Stimulated activated CD8-positive, alpha-beta memory T cell treated with anti-CD3 and anti-CD28 coated beads, Interleukin-4, amount 100 ng/mL, for 24 hours (primary cell): ENCODE data around the gene BMF.

Experiments used
- DNase-seq: peaks from one replicate; pipeline ENCODE4 v3.0.0-alpha.2; 2020; ENCODE audit warnings: low read depth

The BMF gene

DNA sequence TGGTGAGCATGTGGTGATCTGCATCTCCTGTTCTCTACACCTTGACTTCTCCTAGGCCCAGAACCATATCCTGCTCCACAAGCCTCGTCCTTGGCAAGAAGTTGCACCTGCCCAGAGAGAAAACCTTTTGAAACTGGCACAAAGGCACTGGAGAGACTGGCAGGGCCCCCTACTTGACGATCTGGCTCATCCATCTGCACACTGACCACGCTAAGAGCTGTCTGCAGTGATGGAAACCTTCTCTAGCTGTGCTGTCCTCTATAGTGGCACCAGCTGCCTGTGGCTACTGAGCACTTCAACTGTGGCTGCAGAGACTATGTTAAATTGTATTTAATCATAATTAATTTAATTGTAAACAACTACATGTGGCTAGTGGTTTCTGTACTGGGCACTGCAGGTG is 43.5 kb downstream of the BMF start:
- DNase-seq = no peak

DNA sequence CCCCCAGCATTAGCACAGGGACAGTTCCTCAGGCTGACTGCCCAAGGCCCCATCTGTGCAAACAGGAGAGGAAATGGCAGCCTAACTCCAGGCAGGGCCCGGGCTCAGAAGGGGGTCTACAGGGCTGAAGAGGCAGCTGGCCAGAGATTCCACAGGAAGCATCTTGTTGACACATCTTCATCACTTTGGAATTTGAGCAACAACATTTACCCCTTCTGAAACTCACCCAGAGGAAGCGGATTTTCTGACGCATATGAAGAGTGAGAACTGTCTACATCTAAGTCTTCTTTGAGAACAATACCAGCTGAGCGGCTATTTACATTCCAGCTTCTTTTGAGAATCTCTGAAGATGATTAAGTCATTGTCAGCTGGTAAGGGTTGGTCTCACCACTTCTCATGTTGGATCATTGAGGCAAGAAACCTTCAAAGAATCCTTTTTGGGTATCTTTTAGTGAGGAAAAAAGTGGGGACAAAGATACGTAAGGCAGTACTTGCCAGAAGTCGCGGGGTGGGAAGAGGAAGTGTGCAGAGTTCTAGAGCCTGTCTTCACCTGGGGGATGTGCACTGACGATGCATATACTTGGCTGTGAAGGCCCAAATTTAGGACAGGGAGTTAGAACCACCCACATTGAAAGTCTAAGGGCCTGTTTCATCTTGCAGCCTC is 44.3 kb downstream of the BMF start:
- DNase-seq = no peak

DNA sequence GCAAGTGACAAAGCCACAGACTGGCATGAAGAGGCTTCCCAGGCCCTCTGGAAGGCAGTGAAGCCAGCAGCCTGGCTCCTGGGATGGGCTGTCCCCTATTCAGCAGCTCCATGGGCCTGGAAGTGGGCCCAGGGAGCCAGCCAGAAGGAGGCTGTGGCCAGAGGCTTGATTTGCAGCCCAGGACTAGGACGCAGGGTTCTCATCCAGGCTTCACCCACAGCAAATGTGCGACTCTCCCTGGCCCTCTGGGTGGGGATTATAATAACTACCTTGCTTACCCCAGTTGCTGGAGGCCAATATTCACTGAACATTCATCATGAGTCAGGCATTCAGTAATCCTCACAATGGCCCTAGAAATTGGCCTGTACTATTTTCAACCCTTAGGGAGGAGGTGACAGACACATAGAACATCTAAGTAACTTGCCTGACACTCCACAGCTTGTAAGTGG is 45.1 kb downstream of the BMF start:
- no peak for DNase-seq

DNA sequence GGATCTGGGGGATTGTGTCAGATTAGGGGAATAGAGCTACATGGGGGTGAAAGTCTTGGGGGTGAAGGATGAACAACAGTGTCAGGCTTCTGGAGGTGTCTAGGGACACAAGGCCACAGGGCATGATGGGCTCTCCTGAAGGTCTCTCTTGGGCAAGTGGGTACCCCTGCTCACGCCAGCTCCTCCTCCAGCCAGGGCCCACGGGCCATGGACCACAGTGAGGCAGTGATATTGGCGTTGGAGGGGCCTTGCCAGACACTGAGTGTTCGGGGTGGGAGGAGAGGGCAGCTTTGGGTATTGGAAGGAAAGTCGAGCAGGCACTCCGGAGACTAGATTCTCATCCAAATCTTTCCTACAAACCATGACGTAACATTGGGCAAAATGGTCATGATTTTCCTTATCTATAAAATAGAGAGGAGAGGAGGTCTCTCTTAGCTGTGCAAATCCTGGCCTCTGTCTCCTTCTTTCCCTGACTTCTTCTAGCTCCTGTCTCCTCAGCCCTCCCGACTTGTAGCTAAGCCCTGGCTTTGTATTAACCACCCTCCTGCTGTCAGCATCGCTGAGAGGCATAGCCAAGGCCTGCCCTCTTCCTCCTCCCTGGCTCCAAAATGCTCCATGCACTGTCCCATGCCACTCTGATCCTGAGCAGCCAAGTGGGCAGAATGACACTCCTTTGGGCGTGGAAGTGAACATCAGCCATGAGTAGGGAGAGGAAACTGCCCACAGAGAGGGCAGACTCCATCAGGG is 45.7 kb downstream of the BMF start:
- no peak for DNase-seq

DNA sequence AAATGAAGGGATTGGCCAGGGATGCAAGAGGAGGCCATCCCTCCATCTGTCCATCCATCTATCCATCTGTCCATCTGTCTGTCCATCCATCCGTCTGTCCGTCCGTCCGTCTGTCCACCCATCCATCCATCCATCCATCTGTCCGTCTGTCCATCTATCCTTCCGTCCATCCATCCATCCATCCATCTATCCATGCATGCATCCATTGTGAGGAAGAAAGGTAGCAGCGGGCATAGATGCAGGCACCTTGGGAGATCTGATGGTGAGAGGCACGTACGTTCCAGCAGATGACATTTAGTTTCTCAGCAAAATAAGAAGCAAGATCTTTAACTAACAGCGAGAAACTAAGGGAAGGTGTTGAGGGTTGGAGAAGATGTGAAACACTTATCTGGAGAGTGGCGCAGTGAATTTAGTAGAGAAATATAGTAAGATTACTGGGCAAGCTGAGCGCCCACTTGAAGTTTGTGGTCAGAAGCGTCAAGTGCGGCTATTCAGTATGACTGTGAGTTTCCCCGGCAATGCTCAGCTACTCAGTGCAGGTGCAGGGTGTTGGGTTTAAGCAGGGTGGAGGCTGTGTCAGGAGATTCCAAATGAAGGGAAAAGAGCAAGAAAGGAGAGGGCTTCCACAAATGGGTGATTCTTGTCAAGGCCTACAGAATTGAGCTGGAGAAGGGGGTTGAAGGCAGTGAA is 47.3 kb downstream of the BMF start:
- no peak for DNase-seq

DNA sequence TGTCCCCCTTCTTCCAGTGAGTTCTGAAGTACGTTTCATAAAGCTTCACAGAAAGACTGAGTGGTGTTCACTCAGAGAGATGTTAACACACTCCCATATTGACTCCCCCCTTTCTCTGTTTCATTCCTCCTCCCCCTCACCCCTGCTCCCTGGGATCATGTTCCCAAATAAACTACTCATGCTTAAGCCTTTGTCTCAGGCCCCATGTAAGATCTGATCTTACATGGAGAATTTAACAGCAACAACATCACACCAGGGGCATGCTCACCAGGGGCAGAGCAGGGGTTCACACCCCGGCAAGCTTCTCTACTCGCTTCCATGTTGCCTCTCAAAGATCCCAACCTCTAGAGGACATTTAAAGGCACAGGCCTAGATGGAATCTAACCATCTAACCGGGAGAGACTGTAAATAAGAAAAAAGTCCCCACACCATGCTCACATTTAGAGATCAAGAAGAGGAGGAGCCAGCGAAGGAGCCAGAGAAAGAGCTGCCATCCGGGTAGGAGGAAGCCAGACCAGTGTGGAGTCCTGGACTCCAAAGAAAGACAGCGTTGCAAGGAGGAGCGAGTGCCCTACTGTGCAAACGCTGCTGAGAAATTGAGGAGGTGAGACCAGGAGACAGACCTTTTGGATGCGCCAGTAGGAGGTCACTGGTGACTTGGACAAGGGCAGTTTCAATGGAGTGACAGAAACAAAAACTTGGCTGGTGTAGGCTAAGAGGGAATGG is 48.3 kb downstream of the BMF start:
- DNase-seq = no peak

DNA sequence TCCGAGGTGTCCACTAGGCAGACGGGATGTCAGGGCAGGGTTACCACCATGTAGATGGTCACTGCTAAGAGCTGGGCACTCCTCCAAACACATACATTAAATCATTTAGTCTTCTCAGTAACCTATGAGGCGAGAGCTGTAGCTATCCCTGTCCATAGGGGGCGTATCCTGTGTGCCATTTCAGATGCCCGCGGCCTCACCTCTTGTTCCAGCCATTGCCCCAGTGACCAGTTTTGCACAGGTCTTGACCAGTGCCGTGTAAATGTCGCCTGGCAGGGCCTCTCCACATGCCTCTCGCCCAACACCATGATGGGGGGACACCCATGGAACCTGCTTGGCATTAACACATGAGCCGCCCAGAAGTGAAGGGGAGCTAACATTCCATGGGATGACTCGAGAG is 48.9 kb downstream of the BMF start:
- no peak for DNase-seq

DNA sequence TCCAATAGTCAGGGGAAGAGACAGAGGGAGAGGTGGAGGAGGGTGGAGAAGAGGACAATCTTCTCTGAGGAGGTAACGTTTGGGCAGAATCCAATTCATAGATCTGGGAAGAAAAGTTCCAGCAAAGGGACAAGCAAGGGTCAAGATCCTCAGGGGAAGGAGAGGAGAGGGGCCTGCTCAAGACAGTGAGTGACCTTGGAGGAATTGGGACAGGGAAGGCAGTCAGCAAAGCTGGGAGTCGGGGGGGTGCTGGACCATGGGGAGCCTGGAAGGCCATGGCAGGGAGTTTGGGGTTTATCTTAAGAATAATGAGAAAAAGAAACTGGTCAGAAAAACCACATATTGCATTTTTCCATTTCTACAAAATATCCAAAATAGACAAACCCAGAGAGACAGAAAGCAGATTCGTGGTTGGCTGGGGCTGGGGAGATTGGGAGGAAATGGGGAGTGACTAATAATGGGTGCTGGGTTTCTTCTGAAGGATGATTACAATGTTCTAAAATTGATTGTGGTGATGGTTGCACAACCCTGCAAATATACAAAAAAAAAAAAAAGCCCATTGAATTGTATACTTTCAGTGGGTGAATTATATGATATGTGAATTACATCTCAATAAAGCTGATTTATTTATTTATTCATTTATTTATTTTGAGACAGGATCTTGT is 50.1 kb downstream of the BMF start:
- no peak for DNase-seq

DNA sequence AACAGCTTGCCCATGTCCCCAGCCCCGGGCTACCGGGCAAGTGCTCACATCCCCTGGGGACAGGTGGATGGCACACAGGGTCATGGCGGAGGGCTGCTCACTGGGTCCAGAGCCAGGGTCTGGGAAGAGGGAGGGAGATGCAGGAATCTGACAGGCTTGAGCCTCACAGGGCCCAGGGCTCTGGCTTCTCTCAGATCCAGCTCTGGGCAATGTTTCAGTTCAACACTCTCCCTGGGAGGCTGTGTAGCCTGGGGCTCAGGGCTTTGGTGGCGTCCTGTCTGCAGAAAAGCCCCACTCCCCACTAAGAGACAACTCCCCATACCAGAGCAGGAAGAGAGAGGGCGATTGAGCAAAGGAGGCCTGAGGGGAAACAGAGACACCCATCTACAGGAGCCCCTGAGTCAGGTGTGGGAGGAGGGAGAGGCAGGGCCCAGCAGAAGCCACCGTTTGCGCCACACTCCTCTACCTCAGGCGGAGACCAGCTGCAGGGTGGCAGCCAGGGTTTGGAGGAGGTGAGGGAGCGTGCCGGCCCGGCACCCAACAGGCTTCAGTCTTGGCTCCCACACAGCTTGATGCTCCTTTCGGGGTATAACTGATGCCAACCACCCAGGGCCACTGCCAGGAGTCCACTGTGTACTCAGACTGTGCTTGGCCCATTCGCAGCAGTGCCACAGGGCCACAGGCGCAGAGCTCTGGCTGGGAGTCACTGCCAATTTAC is 52.9 kb downstream of the BMF start:
- no peak for DNase-seq

DNA sequence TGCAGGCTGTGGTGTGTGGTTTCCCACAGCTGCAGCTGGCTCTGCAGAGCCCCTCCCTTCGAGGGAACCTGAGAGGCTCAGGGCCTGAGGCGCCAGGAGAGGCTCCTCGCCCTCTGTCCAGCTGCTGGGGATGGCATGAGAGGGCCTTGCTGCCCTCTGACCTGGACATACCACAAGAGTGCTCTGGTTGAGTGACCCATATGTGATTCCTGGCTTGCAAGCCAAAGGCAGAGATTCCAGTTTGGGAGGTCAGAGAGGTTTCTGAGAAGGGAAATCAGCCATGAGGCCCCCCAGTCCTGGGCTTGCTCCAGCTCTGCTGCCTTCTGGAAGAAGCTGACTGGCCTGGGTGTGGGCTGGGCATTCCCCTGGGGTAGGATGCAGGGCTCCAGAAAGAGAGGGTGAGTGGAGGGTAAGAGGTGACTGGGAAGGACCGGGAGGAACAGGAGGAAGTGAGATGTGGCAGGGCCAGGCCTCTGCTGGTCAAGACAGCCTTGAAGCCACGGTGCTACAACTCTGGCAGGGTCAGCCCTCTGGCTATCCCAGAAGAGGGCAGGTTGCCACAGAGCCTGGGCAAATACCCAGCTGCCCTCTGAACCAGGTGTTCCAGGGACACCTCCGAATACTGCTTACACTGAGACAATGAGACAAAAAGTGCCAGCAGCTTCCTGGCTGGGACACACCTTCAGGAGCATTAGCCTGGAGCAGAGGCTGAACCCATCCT is 53.7 kb downstream of the BMF start:
- DNase-seq = no peak

DNA sequence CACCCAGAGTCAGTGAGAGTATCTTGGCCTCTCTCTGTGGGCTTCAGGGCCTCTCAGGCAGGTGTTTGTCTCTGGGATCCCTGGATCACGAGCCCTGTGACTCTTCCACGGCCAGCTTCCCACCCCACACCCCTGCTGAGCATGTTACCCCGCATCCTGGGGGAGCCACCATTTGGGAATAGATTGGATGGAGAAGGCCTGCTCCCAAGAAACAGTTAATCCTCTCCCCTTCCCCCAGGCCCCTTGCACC is 54.1 kb downstream of the BMF start:
- no peak for DNase-seq

DNA sequence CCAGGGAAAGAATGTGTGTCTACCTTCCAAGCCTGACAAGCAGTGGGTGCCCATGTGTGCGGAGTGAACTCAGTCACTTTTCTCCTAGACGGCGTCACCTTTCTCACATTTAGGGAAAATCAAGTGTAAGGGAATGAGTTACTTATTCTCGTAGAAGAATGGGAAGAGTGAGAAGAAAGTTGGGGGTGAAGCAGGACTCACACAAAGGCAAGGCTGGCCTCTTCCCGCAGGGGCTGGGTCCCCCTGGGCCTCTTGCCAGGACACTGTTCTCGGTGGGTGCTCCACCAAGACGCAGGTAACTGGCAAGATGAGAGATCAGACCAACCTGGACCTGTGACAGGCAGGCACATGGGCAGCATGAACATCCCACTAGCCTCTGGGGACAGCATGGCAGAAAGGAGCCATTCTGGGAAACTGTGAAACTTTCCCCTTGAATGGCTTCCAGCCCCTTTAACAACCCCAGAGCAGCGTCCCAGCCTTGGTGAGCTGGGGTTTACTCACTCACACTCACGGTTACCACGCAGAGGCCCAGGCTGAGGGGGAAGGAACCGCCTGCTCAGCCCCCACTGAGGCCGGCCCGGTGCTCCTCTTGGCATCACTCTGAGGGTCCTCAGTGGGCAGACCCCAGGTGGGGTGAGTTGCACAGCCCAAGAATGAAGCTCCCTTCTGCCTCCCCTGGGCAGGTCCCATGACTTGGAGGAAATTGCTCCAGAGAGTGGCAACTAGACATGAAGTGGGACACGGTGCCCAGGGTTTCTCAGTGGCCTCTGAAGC is 54.7 kb downstream of the BMF start:
- no peak for DNase-seq

DNA sequence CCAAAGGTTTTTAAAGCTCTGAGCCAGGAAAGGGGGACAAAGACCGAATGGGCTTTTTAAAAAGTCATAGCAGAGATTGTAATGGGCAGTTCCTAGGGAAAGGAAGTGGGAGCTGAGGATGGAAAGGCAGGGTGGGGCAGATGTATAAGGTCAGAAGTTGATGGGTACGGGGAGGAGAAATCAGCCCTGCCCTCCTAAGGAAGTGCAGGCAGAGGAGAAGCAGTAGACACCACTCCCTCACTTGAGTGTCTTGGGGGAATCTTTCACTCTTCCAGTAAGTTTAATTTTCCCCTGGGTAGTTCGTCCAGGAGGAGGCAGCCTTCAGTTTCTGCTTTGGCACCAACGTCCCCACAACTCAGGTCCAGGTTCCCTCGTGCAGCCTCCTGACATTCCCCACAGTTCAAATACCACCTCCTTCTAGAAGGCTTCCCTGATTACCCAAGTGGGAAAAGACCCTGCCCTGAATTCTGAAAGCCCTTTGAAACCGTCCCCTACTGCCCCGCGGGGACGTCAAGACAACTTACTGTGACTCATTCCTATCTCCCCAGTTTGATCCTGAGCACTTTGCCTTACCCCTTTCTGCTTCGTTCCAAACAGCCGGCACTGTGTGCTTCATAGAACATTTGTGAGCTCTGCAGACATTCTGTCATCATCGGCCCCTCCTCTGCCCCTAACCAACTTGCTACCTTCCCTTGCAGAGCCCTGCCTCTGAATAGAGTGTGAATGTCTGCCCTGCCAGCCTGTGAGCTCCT is 55.4 kb downstream of the BMF start:
- DNase-seq = no peak

DNA sequence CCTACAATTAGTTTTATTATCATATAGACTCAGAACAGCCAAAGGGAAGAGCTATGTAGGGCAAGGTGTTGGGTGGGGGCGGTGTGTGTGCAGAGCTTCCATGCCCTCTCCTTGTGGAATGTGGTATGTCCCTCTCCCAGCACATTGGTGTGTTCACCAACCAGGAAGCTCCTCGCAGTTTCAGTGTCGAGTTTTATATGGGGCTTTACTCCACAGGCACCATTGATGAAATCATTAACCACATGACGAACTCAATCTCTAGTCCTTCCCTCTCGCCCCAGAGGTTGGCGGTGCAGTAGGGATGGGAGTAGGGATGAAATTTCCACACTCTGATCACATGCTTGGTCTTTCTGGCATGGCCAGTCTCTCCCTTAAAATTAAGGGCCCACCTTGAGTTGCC is 56.1 kb downstream of the BMF start:
- no peak for DNase-seq

DNA sequence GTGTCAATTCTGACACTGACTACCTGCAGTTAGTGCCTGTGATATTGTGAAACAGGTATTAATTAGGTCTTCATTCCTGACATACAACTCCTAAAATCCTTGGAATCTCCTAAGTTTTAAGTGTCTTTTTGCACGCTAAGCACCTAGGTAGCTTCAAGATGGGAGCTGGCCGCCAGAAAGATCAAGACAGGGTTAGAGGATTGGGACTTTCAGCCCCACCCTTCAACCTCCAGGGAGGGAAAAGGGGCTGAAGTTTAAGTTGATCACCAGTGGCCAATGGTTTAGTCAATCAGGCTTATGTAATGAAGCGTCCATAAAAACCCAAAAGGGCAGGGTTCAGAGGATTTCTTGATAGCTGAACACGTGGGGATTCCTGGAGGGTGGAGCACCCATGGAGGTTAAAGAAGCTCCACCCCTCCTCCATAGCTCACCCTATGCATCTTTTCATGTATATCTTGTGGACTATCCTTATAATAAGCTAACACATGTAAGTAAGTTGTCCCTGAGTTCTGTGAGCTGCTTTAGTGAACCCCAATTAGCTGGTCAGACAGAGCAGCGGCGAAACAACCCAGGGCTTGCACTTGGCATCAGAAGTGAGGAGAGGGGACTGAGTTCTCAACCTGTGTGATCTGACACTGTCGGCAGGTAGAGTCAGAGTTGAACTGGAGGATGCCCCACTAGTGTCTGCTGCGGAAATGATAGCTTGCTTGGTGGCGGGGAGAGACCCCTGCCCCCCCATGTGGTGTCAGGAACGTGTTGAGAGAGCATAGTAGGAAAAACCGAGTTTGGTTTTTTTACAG is 56.9 kb downstream of the BMF start:
- DNase-seq = no peak

DNA sequence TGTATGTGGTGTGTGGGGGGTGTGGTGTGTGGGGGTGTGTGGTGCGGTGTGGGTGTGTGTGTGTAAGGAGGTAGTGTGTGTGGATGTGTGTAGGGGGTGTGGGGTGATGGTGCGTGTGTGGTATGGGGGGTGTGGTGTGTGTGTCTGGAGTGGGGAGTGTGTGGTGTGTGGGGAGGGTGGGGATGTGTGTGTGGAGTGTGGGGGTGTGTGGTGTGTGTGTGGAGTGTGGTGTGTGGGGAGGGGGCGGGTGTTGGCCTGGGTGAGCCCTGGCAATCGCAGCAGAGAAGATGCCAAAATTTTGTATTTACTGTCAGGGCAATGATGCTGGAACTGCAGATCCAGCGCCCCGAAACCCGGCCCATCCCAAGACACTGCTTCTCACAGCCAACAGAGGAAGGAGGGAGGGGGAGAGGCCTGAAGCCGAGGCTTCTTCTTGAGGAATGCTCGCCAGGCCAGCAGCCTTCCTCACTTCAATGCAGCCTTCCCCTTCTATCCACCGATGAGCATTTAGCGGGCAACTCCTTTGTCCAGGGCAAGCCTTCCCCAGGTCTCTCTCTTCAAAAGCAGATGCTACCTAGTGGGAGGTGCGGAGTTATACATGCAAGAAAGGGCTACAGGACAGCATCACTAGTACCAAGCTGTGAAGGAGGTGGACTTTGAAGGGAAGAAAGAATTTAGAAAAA is 57.8 kb downstream of the BMF start:
- DNase-seq = no peak

DNA sequence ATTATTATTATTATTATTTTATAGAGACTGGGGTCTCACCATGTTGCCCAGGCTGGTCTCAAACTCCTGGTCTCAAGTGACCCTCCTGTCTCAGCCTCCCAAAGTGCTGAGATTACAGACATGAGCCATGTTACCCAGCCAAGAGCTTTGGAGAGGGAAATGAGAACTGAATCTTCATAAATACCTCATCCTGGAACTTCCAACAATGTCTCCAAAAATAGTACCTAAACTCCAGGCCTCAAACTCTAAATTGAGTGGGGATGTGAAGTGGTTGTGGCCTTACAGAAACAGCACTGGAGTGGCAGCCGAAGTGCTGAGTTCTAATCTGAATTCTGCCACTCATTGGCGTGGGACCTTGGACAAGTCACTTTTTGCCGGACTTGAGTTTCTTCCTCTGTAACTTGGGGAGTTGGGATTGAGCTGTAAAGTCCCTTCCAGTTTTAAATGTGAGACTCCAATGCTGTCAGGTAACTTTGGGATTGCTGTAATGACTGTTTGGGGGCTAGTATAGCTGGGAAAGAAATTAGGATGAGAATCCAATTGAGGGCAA is 59.7 kb downstream of the BMF start:
- DNase-seq = no peak
